SHP77 treated with DMSO at 0.1 percent for 48 hours (cell line): ENCODE data around the gene QTRT2.

ENCODE experiments used
- DNase-seq: peaks from one replicate; lab custom pipeline; 2025; lab: John Stamatoyannopoulos, UW

Gene QTRT2

GRCh38 chr3:114056130-114057010 lies at the start of gene QTRT2, which contains the start of gene CCDC191:
TSS of gene QTRT2 (plus strand) at chr3:114056737. CDS start at chr3:114065258, 8,521 bp downstream.
TSS of gene CCDC191 (minus strand) at chr3:114056526. CDS start at chr3:114056466, 60 bp downstream.
- peak; percentile 90 for DNase-seq

DNA sequence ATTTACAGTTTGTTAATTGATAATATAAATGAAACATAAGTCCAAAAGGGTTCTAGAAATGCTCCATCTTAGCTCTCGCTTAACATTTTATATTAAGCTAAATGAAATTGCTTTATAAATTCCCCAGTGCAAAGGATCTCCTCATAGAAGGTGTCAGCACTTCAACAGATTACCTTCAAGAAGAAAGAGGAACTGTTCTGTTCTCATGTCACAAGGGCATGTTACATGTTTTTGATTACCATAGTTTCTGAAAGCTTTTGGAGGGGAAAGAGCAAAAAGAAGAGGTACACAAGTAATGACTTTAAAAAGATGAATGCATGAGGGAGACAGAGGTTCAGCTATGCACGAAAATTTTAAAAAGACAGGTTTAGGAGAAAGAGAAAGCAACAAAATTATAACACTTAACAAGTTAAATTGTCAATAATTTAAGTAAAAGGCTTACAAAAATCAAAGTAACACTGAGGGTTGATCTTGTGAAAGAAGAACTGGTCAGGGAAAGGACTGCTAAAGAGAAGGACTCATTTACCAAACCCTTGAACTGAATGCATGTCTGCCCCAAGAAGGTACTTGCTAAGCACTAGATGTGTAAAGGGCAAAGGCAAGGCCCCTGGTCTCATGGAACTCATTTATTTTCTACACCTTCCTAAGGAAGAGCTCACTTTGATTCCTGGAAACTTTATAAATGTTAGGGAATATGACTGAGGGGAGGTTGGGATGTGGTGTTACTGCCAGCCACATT lies 45.3 kb upstream of the QTRT2 start:
- DNase-seq: no peak

- no peak for DNase-seq
Observed at GRCh38 chr3:114014211-114014610, 42.3 kb upstream of the QTRT2 start.

DNA sequence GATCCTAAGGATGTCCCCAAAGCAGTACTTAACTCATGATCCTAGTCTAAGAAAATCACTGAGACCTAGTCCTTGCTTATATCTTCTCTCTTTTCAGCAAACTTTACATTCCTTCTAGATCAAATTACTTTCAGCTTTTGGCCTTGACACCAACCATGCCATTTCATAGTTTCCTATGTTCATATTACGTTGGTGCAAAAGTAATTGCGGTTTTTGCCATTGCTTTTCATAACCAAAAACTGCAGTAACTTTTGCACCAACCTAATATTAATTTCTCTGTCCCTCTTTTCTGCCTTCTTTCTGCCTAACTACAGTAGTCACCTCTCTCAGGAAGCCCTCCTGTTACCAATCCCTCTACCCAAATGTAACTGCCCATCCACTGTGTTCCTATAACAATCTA lies 37.1 kb upstream of the QTRT2 start:
- no peak for DNase-seq

GRCh38 chr3:114020907-114021306 lies 35.6 kb upstream of the QTRT2 start:
- no peak for DNase-seq

DNA sequence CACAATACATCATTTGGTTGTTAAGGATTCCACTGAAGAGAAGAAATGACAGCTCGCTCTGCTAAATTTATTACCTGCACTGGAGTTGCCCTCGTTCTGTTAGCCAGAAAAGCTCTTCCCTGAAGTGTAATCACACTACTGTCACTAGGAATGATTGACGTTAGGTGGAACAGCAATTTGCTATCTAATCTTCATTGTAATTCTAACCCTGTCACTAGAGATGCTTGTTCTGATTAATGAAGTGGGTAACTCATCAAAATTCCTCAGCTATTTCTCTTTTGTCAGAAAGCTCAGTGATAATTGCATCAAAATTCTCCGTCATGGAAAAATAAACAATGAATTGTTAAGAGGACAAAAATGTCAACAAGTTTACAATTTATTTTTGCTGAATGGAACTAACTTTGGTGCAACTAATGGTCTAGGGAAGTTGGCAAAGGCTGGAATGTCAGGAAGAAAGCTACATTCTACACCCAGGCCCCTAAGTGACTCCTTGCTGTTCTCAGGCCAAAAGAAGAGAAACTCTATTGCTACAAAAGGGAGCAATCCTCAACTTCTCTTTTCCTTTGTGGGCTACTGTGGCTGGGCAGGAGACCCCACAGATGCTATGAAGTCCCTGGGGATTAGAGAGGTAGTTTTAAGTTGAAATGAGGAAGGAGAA lies 34.3 kb upstream of the QTRT2 start:
- no peak for DNase-seq

- no peak for DNase-seq
Observed at GRCh38 chr3:114025451-114025850, 31.1 kb upstream of the QTRT2 start.

DNA sequence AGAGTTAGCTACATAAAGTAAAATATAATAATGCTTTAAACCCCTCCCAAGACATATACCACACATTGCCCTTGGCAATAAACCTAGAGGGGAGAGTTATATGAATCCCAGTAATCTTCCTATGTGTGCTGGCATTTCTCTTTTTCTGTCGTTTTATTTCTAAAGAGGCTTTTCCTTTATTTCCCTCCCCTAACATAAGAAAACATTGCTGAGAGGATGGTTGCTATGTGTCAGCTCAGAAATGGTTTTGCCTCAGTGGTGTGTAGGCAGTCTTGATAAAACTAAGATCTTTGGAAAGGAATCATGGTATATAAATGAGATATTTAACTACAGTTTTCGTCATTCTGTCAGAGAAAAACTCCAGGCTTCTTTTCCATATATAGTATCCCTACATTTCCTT lies 30.2 kb upstream of the QTRT2 start:
- DNase-seq: no peak

DNA sequence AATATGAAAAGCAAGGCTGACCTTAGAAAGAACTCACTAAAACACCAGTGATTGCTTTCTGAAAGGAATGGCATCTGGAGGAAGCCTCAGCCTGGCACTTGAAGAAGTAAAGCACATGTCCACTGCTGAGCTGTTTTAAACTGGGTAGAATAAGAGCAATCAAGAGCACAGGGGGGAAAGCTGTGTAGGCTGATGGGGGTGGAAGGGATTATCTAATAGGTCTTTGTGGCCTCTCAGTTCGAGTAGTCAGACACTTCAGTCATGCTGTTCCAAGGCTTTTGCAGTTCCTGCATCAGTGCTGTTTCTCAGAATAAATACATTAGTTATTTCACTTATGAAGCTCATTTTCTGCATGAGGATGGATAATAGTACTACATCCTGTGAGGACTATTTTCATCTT lies 22.8 kb upstream of the QTRT2 start:
- no peak for DNase-seq

GRCh38 chr3:114034211-114034610 lies 22.3 kb upstream of the QTRT2 start:
- no peak for DNase-seq

DNA sequence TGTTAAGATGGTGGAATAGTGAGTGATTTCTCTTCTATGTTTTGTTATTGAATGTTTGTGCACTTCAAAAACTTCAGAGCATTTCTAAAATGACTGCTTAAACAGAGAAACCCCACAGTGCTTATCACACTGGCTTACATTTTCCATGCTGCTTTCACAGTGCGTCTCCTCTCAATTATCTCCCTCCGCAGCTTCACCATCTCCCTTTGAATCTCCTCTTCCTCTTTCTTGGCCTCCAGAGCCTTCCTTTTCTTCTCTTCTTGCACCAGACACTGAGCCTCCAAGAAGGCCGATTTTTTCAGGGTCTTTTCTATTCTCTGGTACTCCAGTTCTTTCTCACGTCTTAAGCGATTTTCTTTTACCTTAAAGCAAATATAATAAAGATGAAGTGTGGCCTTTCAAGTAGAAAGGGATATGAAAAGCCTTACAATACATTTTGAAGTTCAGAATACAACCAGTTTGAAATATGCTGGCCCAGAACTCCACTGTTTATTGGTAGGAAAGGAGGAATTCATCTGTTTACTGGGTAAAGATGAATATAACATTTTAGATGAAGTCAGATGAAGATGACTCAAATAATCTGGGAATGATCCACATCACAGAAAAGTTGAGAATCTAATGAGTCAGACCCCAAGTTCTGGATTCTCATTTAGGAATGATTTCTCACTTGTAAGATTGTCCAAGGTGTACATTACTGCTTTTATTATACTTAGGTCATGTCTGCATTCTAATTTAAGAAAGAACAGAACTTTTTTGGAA lies 21.6 kb upstream of the QTRT2 start:
- DNase-seq: no peak

GRCh38 chr3:114035896-114036295 lies 20.6 kb upstream of the QTRT2 start:
- DNase-seq: no peak

GRCh38 chr3:114043205-114043604 lies 13.3 kb upstream of the QTRT2 start:
- DNase-seq: no peak

DNA sequence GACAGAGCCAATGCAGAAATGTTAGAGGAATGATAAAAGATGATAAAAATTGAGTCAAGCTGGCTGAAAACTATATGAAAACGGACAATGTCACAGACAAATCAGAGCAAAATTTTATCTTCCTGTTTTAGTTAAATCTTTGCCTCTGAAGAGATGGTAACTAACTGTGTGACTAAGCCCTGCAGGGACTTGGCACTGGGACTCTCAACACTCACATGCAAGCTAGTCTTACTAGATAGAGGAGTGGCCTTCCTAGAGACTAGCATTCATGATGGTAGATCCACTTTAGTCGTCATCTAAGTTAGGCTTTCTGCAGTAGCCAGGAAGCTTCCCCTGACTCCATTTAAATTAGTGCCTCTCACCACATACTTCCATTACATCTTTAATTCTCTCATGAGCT lies 4.3 kb upstream of the QTRT2 start:
- DNase-seq: no peak

- no peak for DNase-seq
Observed at GRCh38 chr3:114057011-114057347, 442 bp downstream of the QTRT2 start.

GRCh38 chr3:114058646-114059045 lies 2.1 kb downstream of the QTRT2 start:
- no peak for DNase-seq

- no peak for DNase-seq
Observed at GRCh38 chr3:114060906-114061655, 4.5 kb downstream of the QTRT2 start.

- DNase-seq: no peak
Observed at GRCh38 chr3:114067804-114068203, 11.3 kb downstream of the QTRT2 start.

GRCh38 chr3:114068336-114068735 lies 11.8 kb downstream of the QTRT2 start:
- no peak for DNase-seq

DNA sequence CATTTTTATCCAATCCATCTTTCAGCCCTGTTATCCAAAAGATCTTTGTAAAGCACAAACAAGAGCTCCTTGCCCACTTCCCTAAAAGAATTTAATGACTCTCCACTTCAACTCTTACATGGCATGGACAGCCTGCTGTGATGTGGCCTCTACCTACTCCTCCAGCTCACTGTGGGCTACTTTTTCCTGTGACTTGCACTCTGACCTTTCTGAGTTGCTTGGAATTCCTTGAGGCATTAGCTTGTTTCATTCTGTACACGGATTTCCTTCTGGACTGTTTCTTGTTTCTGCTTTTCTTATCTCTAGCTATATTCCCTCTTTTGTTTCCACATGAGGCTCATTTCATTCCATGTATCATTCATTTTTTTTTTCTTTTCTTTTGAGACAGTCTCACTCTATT lies 15.2 kb downstream of the QTRT2 start:
- DNase-seq: no peak

- no peak for DNase-seq
Observed at GRCh38 chr3:114076711-114077110, 20.2 kb downstream of the QTRT2 start.
